Heart left ventricle (tissue), 13 donors: ENCODE measurements around the gene UBA7.

ENCODE experiments used
- CTCF ChIP-seq, 12 donors: fragments of 200-600 bp; sonication (generic) in 4 of 12; IDR thresholded peaks; one replicate each; pipeline versions ENCODE4 v1.5.0 to v1.8.0; 2018 to 2022; ENCODE audit warnings: antibody characterized with exemption in 12 of 12, mild to moderate bottlenecking in 5 of 12
- POLR2A ChIP-seq, 2 donors: fragments of 450-650 bp; IDR thresholded peaks; one replicate each; pipeline ENCODE4 v1.6.1; 2017; ENCODE audit warnings: antibody characterized with exemption in 2 of 2, mild to moderate bottlenecking in 2 of 2, moderate library complexity in 2 of 2
- donor health status: ischemic (EF 13 %, LVEDD 7.1; RV severe dilation, severe dysfunction).
- donor health status: DM: no; HTN: yes; CAD: no.
- donor health status: DM: no; HTN: no; CAD: no.
- donor health status: ischemic (EF 25% LVEDD 6.9; RV normal size, moderate dysfunction).
- donor health status: ischemic (EF 25% LVEDD 5.7; RV mildly dilated, moderate dysfunction).
- donor health status: ischemic (EF 35%, LVEDD 5.7; RV mildly dilated, moderate dysfunction).
- donor health status: nonischemic (EF 11% LVEDD 7.7; RV severe dilation, severe dysfunction).
- donor health status: DM: yes; HTN: yes; CAD: no.
- donor health status: PGD.
- donor health status: ischemic (EF 29% LVEDD 5.4; RV normal size, mild dysfunction).
- donor health status: nonischemic (EF 23%, LVEDD 6.1; RV moderate dilation, normal function).

- TF ChIP-seq CTCF (IDR thresholded peaks at IDR 0.05) (no peak), POLR2A (IDR thresholded peaks at IDR 0.05) (no peak)
Measured at GRCh38 chr3:49787536-49787935, 26.2 kb downstream of the UBA7 start.
